Panc1 (cell line): Measurements from ENCODE around the gene RELB. TPM values are rescaled to one million over a fixed set of nuclear protein-coding genes. Genes with fewer than 3 reads are reported as not detected.

Experiments
- ATAC-seq: fragments of 200-7000 bp; cut with Tn5 transposase; 2 replicates; pipeline ENCODE4 v1.9.1; 2020; ENCODE audit warnings: mild to moderate bottlenecking, moderate library complexity
- BruUV-seq: library from RNA; stranded (reverse); fragments of 400-500 nt; replicated peaks from 2 replicates; lab custom pipeline; 2021; lab: Mats Ljungman, UMichigan
- CTCF ChIA-PET: fragments of 300-600 bp; sonication (Branson Sonifier 250); formaldehyde crosslinking; loops from one replicate; lab custom pipeline; 2022; ENCODE audit warnings: antibody characterized with exemption; lab: Charles Lee
- POLR2A ChIA-PET: fragments of 300-600 bp; sonication (Branson Sonifier 250); formaldehyde crosslinking; loops from one replicate; lab custom pipeline; 2022; ENCODE audit warnings: antibody characterized with exemption; lab: Charles Lee
- DNase-seq: peaks from one replicate; pipeline ENCODE4 v3.0.0-alpha.2; 2010; ENCODE audit warnings: low read depth, low spot score
- H3K27ac ChIP-seq: 2 replicates; pipeline ENCODE4 v1.5.1; 2011; ENCODE audit warnings: mild to moderate bottlenecking, low read length, inconsistent platforms
- H3K27me3 ChIP-seq: fragments of 200-500 bp; sonication (Bioruptor generic); 2 replicates; pipeline ENCODE4 v1.6.0; 2014; ENCODE audit warnings: low read length, inconsistent platforms; ENCODE audit not compliant: control insufficient read depth, insufficient read depth
- H3K36me3 ChIP-seq: fragments of 200-500 bp; sonication (Bioruptor generic); 2 replicates; pipeline ENCODE4 v1.5.1; 2014; ENCODE audit warnings: inconsistent platforms, mild to moderate bottlenecking, low read length, moderate library complexity; ENCODE audit not compliant: control insufficient read depth, insufficient read depth
- H3K4me1 ChIP-seq: 2 replicates; pipeline ENCODE4 v1.5.1; 2011; ENCODE audit warnings: inconsistent platforms, mild to moderate bottlenecking, low read length, moderate library complexity; ENCODE audit not compliant: control insufficient read depth, insufficient read depth
- H3K4me3 ChIP-seq, 2 experiments: 2 replicates each; pipeline ENCODE4 v1.5.1; 2011 to 2012; ENCODE audit warnings: low read depth in 2 of 2, low read length in 2 of 2, mild to moderate bottlenecking in 2 of 2, inconsistent platforms in 1 of 2, moderate library complexity in 1 of 2
- H3K9me3 ChIP-seq: fragments of 200-500 bp; sonication (Bioruptor generic); 2 replicates; pipeline ENCODE4 v1.5.1; 2014; ENCODE audit warnings: low read depth, mild to moderate bottlenecking, inconsistent platforms, low read length, moderate library complexity; ENCODE audit not compliant: control insufficient read depth, insufficient read depth
- POLR2AphosphoS5 ChIP-seq: IDR thresholded peaks from 2 replicates; pipeline ENCODE4 v1.6.1; 2012; ENCODE audit warnings: mild to moderate bottlenecking, low read depth, low read length, moderate library complexity
- REST ChIP-seq, 2 experiments: IDR thresholded peaks; 2 replicates each; pipeline ENCODE4 v1.6.1; 2011 to 2012; ENCODE audit warnings: low read depth in 2 of 2, control low read depth in 1 of 2, low read length in 1 of 2, mild to moderate bottlenecking in 1 of 2, moderate library complexity in 1 of 2; ENCODE audit not compliant: insufficient read depth in 1 of 2
- SIN3A ChIP-seq: IDR thresholded peaks from 2 replicates; pipeline ENCODE4 v1.6.1; 2012; ENCODE audit warnings: low read depth, mild to moderate bottlenecking, low read length, moderate library complexity, borderline replicate concordance; ENCODE audit not compliant: insufficient read depth
- TCF7L2 ChIP-seq: IDR thresholded peaks from 2 replicates; pipeline ENCODE4 v1.6.1; 2011; ENCODE audit warnings: mild to moderate bottlenecking, low read depth, low read length, inconsistent platforms
- in situ Hi-C: cut with HindIII; loops from 2 replicates; pipeline ENCODE4 v1.10.0; 2016; ENCODE audit warnings: low sequenced_read_pairs, low pct_unique_long_range_greater_than_20kb
- intact Hi-C: fragments of 100-400 bp; cut with micrococcal nuclease; formaldehyde crosslinking; loops from one replicate; pipeline ENCODE4 v1.10.0; 2022; ENCODE audit not compliant: unreplicated experiment
- total RNA-seq: library from RNA; stranded (reverse); gene quantifications from one replicate; pipeline ENCODE4 v1.2.1, GENCODE V29; 2021; ENCODE audit not compliant: unreplicated experiment
- TF ChIP-seq, protein P1 (sequence below): fragments of 450-650 bp; IDR thresholded peaks from 2 replicates; pipeline ENCODE4 v1.5.1; 2017; ENCODE audit warnings: mild to moderate bottlenecking

RELB gene
- total RNA-seq, 1 experiment from 2014 or later, result 28.1 TPM

GRCh38 chr19:44986389-44986788, 14.9 kb upstream of the RELB start:
- in situ Hi-C loops, result no loop called here
- DNase-seq, result no peak
- ChIA-PET CTCF (no interaction called here), POLR2A (no interaction called here)
- H3K27me3 ChIP-seq, result no peaks in the 10 kb centered on the region
- no peak overlapping the region for H3K27ac ChIP-seq
- ATAC-seq, result no peak
- intact Hi-C loops, result no loop called here
- no peak for TF ChIP-seq REST (IDR thresholded peaks at IDR 0.05; ENCODE audit: insufficient read depth in 1 of 2, low read depth in 2 of 2, low read length in 1 of 2)
- TF ChIP-seq POLR2AphosphoS5, result no peak
- TF ChIP-seq SIN3A, result no peak
- no peak for TF ChIP-seq TCF7L2
- TF ChIP-seq, protein P1, sequence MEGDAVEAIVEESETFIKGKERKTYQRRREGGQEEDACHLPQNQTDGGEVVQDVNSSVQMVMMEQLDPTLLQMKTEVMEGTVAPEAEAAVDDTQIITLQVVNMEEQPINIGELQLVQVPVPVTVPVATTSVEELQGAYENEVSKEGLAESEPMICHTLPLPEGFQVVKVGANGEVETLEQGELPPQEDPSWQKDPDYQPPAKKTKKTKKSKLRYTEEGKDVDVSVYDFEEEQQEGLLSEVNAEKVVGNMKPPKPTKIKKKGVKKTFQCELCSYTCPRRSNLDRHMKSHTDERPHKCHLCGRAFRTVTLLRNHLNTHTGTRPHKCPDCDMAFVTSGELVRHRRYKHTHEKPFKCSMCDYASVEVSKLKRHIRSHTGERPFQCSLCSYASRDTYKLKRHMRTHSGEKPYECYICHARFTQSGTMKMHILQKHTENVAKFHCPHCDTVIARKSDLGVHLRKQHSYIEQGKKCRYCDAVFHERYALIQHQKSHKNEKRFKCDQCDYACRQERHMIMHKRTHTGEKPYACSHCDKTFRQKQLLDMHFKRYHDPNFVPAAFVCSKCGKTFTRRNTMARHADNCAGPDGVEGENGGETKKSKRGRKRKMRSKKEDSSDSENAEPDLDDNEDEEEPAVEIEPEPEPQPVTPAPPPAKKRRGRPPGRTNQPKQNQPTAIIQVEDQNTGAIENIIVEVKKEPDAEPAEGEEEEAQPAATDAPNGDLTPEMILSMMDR, result no peak
- no peak overlapping the region for H3K4me3 ChIP-seq
- H3K9me3 ChIP-seq, result no peaks in the 10 kb centered on the region
- BruUV-seq, result no TSS peak
- no peaks in the 10 kb centered on the region for H3K36me3 ChIP-seq
- H3K4me1 ChIP-seq, result no peaks in the 10 kb centered on the region

GRCh38 chr19:44987148-44987675, 14.1 kb upstream of the RELB start:
- Histone ChIP-seq H3K27me3 (no peaks in the 10 kb centered on the region), H3K4me3 (no peak overlapping the region), H3K27ac (no peak overlapping the region), H3K4me1 (no peaks in the 10 kb centered on the region), H3K9me3 (no peaks in the 10 kb centered on the region), H3K36me3 (no peaks in the 10 kb centered on the region)
- POLR2A ChIA-PET, result no interaction called here
- ATAC-seq, result no peak
- intact Hi-C loops (no loop called here), in situ Hi-C loops (no loop called here)
- BruUV-seq, result no TSS peak
- CTCF ChIA-PET, result no interaction called here
- no peak for DNase-seq
- TF ChIP-seq POLR2AphosphoS5, result no peak
- TF ChIP-seq REST (IDR thresholded peaks at IDR 0.05; ENCODE audit: insufficient read depth in 1 of 2, low read depth in 2 of 2, low read length in 1 of 2), result no peak
- no peak for TF ChIP-seq TCF7L2
- TF ChIP-seq, protein P1, result no peak
- no peak for TF ChIP-seq SIN3A
